ENCODE data around the gene UTP25.

- no peak for TF ChIP-seq CTCF (IDR thresholded peaks at IDR 0.05)
- no peak for TF ChIP-seq EZH2 (IDR thresholded peaks at IDR 0.05)
- TF ChIP-seq EZH2phosphoT487 (IDR thresholded peaks at IDR 0.05), result no peak
Observed at GRCh38 chr1:209882942-209883340, 55.2 kb downstream of the UTP25 start.

Data from neural progenitor cell (in vitro differentiated cells).